HEK293T (cell line): ENCODE data around the gene PSMB7.

Source experiments
- CTCF ChIA-PET: fragments of 350-600 bp; formaldehyde crosslinking; extraction: SDS; loops from one replicate; lab custom pipeline; 2021; ENCODE audit warnings: antibody characterized with exemption, inconsistent platforms; lab: Yijun Ruan, JAX
- POLR2A ChIA-PET: fragments of 350-600 bp; formaldehyde crosslinking; extraction: SDS; loops from one replicate; lab custom pipeline; 2020; ENCODE audit warnings: antibody characterized with exemption, inconsistent platforms; lab: Yijun Ruan, JAX
- DNase-seq: peaks from one replicate; pipeline ENCODE4 v3.0.0; 2012; ENCODE audit warnings: mixed read lengths; ENCODE audit errors: extremely low spot score
- ARNT ChIP-seq: fragments of 450-650 bp; IDR thresholded peaks from 2 replicates; pipeline ENCODE4 v1.6.1; 2017; ENCODE audit warnings: mild to moderate bottlenecking
- BHLHE40 ChIP-seq: fragments of 450-650 bp; IDR thresholded peaks from 2 replicates; pipeline ENCODE4 v1.6.1; 2016; ENCODE audit warnings: mild to moderate bottlenecking, moderate library complexity, borderline replicate concordance
- CTBP1 ChIP-seq: fragments of 450-650 bp; IDR thresholded peaks from 2 replicates; pipeline ENCODE4 v1.6.1; 2016; ENCODE audit warnings: borderline replicate concordance
- ELF4 ChIP-seq: fragments of 450-650 bp; IDR thresholded peaks from 2 replicates; pipeline ENCODE4 v1.6.1; 2017; ENCODE audit warnings: antibody characterized with exemption
- FOXA1 ChIP-seq: fragments of 450-650 bp; IDR thresholded peaks from 2 replicates; pipeline ENCODE4 v1.6.1; 2016; ENCODE audit warnings: mild to moderate bottlenecking
- FOXK2 ChIP-seq: fragments of 450-650 bp; IDR thresholded peaks from 2 replicates; pipeline ENCODE4 v1.6.1; 2016; ENCODE audit warnings: mild to moderate bottlenecking
- FOXM1 ChIP-seq: fragments of 450-650 bp; IDR thresholded peaks from 2 replicates; pipeline ENCODE4 v1.6.1; 2017; ENCODE audit warnings: mild to moderate bottlenecking, borderline replicate concordance
- HDGF ChIP-seq: fragments of 450-650 bp; IDR thresholded peaks from 2 replicates; pipeline ENCODE4 v1.6.1; 2017; ENCODE audit warnings: antibody characterized with exemption, borderline replicate concordance
- L3MBTL2 ChIP-seq: fragments of 450-650 bp; conservative IDR thresholded peaks from 2 replicates; pipeline ENCODE4 v1.6.1; 2016; ENCODE audit warnings: mild to moderate bottlenecking
- LEF1 ChIP-seq: fragments of 450-650 bp; IDR thresholded peaks from 2 replicates; pipeline ENCODE4 v1.6.1; 2017; ENCODE audit warnings: mild to moderate bottlenecking, borderline replicate concordance
- NFRKB ChIP-seq: fragments of 450-650 bp; IDR thresholded peaks from 2 replicates; pipeline ENCODE4 v1.6.1; 2016; ENCODE audit warnings: mild to moderate bottlenecking, moderate library complexity
- SP1 ChIP-seq: fragments of 450-650 bp; IDR thresholded peaks from 2 replicates; pipeline ENCODE4 v1.6.1; 2017
- SUZ12 ChIP-seq: fragments of 450-650 bp; IDR thresholded peaks from 2 replicates; pipeline ENCODE4 v1.6.1; 2016; ENCODE audit warnings: mild to moderate bottlenecking
- TARDBP ChIP-seq: fragments of 450-650 bp; IDR thresholded peaks from 2 replicates; pipeline ENCODE4 v1.6.1; 2016
- ZNF384 ChIP-seq: fragments of 450-650 bp; IDR thresholded peaks from 2 replicates; pipeline ENCODE4 v1.6.1; 2016
- TF ChIP-seq, protein P1 (sequence below): fragments of 450-650 bp; IDR thresholded peaks from 2 replicates; pipeline ENCODE4 v1.6.1; 2016

The PSMB7 gene

DNA sequence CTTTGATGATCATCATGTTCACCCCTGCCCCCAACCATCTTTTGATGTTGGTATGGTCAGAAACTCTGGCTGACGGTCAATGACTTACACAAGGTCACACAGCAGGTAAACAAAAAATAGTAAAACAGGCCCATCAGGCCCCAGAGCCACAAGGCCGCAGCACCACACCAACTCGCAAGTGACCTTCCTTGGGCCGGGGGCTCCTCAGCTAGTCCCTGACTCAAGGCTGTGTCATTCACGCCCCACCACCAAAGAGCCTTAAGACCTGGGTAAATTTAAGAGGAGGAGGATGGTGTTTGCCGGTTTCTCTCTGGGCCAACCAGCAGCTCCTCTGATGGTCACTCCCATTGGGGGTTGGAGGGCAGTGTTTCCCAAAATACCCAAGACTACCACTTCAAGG lies 55.8 kb downstream of the PSMB7 start:
- TF ChIP-seq, protein P1, sequence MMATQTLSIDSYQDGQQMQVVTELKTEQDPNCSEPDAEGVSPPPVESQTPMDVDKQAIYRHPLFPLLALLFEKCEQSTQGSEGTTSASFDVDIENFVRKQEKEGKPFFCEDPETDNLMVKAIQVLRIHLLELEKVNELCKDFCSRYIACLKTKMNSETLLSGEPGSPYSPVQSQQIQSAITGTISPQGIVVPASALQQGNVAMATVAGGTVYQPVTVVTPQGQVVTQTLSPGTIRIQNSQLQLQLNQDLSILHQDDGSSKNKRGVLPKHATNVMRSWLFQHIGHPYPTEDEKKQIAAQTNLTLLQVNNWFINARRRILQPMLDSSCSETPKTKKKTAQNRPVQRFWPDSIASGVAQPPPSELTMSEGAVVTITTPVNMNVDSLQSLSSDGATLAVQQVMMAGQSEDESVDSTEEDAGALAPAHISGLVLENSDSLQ = no peak
- TF ChIP-seq FOXK2 (no peak), HDGF (no peak), L3MBTL2 (no peak), SP1 (no peak), NFRKB (no peak), CTBP1 (no peak), LEF1 (no peak), ZNF384 (no peak), TARDBP (no peak), ELF4 (no peak), SUZ12 (no peak), FOXA1 (no peak), ARNT (no peak)
- DNase-seq = no peak
- POLR2A ChIA-PET = no interaction called here

DNA sequence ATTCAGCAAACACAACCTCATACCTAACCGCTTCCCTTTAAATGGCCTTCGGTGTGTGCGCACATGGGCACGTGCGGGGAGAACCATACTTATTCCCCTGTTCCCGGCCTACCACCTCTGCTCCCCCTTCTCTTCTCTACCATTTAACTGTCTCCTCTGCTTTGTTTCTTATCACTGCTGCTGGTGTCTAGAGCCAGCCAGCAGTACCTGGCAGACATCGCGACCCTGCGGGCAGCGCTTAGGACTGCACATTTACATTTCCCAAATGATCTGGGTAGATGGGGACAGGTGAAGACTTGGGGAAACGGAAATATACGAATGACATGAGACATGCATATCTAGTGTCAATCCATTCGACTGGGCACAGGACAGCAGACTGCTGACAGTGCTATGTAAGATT lies 56.6 kb downstream of the PSMB7 start:
- DNase-seq = no peak
- POLR2A ChIA-PET = no interaction called here
- CTCF ChIA-PET = no interaction called here
- TF ChIP-seq ARNT (no peak), BHLHE40 (no peak), CTBP1 (no peak), ZNF384 (no peak), HDGF (no peak), NFRKB (no peak), SUZ12 (no peak), FOXM1 (no peak), SP1 (no peak), L3MBTL2 (no peak), ELF4 (no peak), FOXK2 (no peak), LEF1 (no peak)

More for the DNA sequence above, 55.8 kb downstream of the PSMB7 start:
- CTCF ChIA-PET = interaction anchor here (0.5 to 0.6 kb wide), 2 partner anchors 11 to 33 kb away, joined by 3 read pairs; no protein-coding TSS in a partner anchor

DNA sequence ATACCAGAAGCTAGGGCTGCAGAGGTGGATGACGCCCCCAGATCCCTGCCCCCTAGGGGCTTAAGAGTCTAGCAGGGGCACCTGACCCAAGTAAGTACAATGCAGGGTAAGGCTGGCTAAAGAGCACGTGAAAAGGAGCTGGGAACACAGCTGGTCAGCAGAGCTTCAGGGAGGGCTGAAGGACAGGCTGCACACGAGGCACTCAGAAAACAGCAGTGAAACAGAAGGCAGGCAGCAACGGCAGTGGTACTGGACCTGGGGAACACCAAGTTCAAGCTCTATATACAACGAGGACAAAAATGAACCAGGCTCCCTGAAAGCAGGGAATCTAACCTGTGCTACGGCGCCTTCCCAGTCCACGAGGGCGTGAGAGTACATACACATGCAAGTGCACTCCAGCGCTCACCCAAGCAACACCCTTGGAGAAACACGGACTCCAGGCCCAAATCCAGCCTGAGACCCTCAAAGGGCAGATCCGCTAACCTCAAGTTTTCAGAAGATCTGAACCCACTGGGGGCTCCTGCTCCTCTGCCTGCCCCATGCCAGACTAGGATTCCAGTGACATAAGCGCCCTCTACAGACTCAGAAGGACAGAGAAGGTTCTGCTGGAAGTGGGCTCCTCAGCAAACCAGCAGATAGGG lies 57.4 kb downstream of the PSMB7 start:
- POLR2A ChIA-PET = no interaction called here
- TF ChIP-seq LEF1 = no peak
- no peak for TF ChIP-seq L3MBTL2
- TF ChIP-seq BHLHE40 = no peak
- TF ChIP-seq HDGF = no peak
- TF ChIP-seq ZNF384 = no peak
- TF ChIP-seq TARDBP = no peak
- no peak for TF ChIP-seq ELF4
- TF ChIP-seq FOXK2 = no peak
- no peak for TF ChIP-seq SUZ12
- TF ChIP-seq FOXM1 = no peak
- TF ChIP-seq CTBP1 = no peak
- TF ChIP-seq FOXA1 = no peak
- TF ChIP-seq, protein P1 = no peak
- TF ChIP-seq ARNT = no peak
- no peak for TF ChIP-seq NFRKB
- TF ChIP-seq SP1 = no peak
- no peak for DNase-seq
- CTCF ChIA-PET = no interaction called here

DNA sequence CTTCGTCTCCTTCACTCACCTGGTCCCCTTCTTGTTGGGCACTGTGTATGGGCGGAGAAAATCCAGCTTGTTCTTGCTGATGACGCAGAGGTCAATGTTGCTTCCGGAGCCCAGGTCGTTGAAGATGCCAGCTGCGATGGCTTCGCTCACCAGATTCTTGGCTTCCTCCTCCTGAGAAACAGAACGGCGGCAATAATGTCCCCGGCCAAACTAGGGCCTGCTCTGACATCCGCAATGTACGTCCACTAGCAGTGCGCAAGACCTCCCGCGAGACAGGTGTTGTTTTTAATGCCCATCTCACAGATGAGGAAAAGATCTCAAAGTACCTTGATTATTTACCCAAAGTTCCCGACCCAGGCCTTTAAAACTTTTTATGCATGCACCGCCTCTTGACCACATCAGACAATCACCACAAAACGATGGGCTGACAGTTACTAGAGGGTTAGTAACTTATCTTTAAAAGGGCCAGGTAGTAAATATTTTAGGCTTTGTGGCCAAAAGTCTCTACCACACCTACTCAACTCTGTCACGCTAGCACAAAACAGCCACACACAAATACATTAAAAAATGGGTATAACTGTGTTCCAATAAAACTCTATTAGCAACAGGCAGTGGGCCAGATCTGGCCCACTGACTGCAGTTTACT lies 58.4 kb downstream of the PSMB7 start:
- TF ChIP-seq SP1 (no peak), ZNF384 (no peak)
- ChIA-PET CTCF (no interaction called here), POLR2A (no interaction called here)
- DNase-seq = no peak

DNA sequence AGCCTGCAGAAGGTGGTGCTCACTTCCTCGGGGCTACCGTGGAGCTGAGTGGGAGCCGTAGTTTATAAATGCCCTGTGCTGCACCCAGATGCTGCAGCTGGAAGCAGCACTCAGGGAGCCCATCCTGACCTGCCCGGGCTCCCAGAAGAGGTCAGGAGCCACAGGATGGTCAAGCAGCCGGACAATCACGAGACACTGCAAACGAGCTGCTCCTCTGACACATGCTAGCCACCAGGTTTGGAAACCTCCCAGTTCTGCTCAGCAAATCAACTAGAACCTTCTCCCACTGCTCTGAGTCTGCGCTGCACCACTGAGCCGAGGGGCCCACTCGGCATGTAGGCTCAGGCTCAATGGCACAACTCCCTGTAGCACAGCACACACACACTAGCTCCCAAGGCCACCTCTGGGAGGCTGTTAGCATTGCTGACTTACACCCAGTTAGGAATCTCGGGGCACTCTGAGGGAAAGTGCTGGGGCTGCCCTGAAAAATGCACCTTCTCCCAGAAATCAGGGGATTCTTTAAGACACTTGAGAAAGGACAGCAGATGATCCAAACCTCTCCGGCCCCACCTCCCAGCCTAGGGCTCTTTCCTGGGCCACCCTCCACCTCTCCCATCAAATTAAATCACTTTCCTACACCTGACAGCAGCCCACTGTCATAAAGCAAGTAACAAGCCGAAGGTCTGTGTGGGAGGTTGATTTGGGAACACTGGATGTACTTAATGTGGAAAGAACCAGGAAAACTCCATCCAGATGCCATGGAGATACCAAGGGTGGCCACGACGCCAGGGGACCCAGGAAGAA lies 59.1 kb downstream of the PSMB7 start:
- ChIA-PET POLR2A (no interaction called here), CTCF (interaction anchor here (0.9 kb wide), 1 partner anchor 35 kb away, joined by 3 read pairs; no protein-coding TSS in a partner anchor)
- DNase-seq = no peak
- TF ChIP-seq SUZ12 (no peak), LEF1 (no peak), BHLHE40 (no peak), ZNF384 (no peak), FOXM1 (no peak), L3MBTL2 (no peak), HDGF (no peak), SP1 (no peak), NFRKB (no peak), ELF4 (no peak), FOXA1 (no peak), FOXK2 (no peak), ARNT (no peak), TARDBP (no peak), CTBP1 (no peak)
- TF ChIP-seq, protein P1 = no peak
